Tibial nerve (tissue), 4 donors: ENCODE data around the gene SPOCK1. TPM values are rescaled to one million over a fixed set of nuclear protein-coding genes. Genes with fewer than 3 reads are reported as not detected.

ENCODE experiments used
- DNase-seq, 2 donors: peaks; one replicate each; pipeline ENCODE4 v3.0.0-alpha.2; 2019; ENCODE audit warnings: low spot score in 2 of 2
- H3K27ac ChIP-seq, 4 donors: fragments of 200-600 bp; sonication (generic) in 3 of 4; one replicate each; pipeline ENCODE4 v1.5.1; 2017 to 2019; ENCODE audit warnings: mild to moderate bottlenecking in 1 of 4
- H3K27me3 ChIP-seq, 2 donors: fragments of 200-600 bp; sonication (generic) in 1 of 2; one replicate each; pipeline versions ENCODE4 v1.5.1 to v1.6.0; 2017 to 2019
- H3K36me3 ChIP-seq, 3 donors: fragments of 200-600 bp; sonication (generic); one replicate each; pipeline ENCODE4 v1.5.1; 2018 to 2019
- H3K4me1 ChIP-seq, 4 donors: fragments of 200-600 bp; sonication (generic) in 3 of 4; one replicate each; pipeline ENCODE4 v1.5.1; 2017 to 2019
- H3K4me3 ChIP-seq, 4 donors: fragments of 200-600 bp; sonication (generic) in 3 of 4; one replicate each; pipeline ENCODE4 v1.5.1; 2017 to 2019; ENCODE audit warnings: mild to moderate bottlenecking in 1 of 4, moderate library complexity in 1 of 4
- H3K9me3 ChIP-seq, 4 donors: fragments of 200-600 bp; sonication (generic) in 3 of 4; one replicate each; pipeline ENCODE4 v1.5.1; 2017 to 2019
- CTCF ChIP-seq, 5 experiments: fragments of 200-600 bp in 3 of 5; fragments of 450-650 bp in 2 of 5; sonication (generic) in 3 of 5; IDR thresholded peaks; one replicate each; pipeline ENCODE4 v1.5.1; 2016 to 2019; ENCODE audit warnings: antibody characterized with exemption in 5 of 5, mild to moderate bottlenecking in 3 of 5, moderate library complexity in 2 of 5
- EP300 ChIP-seq, 2 donors: sonication (generic); formaldehyde crosslinking; IDR thresholded peaks; one replicate each; pipeline ENCODE4 v1.6.1; 2017; ENCODE audit warnings: antibody characterized with exemption in 2 of 2, mild to moderate bottlenecking in 1 of 2
- POLR2A ChIP-seq, 2 donors: fragments of 450-650 bp; IDR thresholded peaks; one replicate each; pipeline ENCODE4 v1.6.1; 2017; ENCODE audit warnings: antibody characterized with exemption in 2 of 2, mild to moderate bottlenecking in 2 of 2, moderate library complexity in 2 of 2
- WGBS, 2 donors: methylation state at CpG; one replicate each; pipeline ENCODE4 v1.1.5; 2018; 5-methylcytosine and 5-hydroxymethylcytosine counted together
- total RNA-seq, 4 donors: library from RNA; depleted of rRNA; stranded (reverse); fragments of >200 nt; gene quantifications; one replicate each; pipeline ENCODE4 v1.1.0, GENCODE V29; 2016

The SPOCK1 gene
- total RNA-seq, 4 donors from 2014 or later: 39.8 to 119 (median 73.1) TPM

GRCh38 chr5:137478043-137478442 lies 21.1 kb downstream of the SPOCK1 start:
- WGBS, 2 donors: 71 to 77% methylated on average over 3 of the region's 3 CpGs
- TF ChIP-seq POLR2A (IDR thresholded peaks at IDR 0.05) (no peak), EP300 (IDR thresholded peaks at IDR 0.05) (no peak), CTCF (IDR thresholded peaks at IDR 0.05) (no peak)
- no peaks in the 10 kb centered on the region for H3K27me3 ChIP-seq
- no peaks in the 10 kb centered on the region for H3K9me3 ChIP-seq
- no peaks in the 10 kb centered on the region for H3K36me3 ChIP-seq
- H3K4me3 ChIP-seq: no peak overlapping the region
- no peak overlapping the region for H3K27ac ChIP-seq
- no peak for DNase-seq
- H3K4me1 ChIP-seq: no peaks in the 10 kb centered on the region

- Histone ChIP-seq H3K36me3 (no peaks in the 10 kb centered on the region), H3K9me3 (no peaks in the 10 kb centered on the region), H3K27ac (no peak overlapping the region), H3K27me3 (no peaks in the 10 kb centered on the region), H3K4me3 (no peak overlapping the region), H3K4me1 (no peaks in the 10 kb centered on the region)
- no peak for DNase-seq
- WGBS, 2 donors: 88 to 92% methylated on average over 4 of the region's 4 CpGs
- no peak for TF ChIP-seq CTCF (IDR thresholded peaks at IDR 0.05)
- TF ChIP-seq EP300 (IDR thresholded peaks at IDR 0.05): no peak
- TF ChIP-seq POLR2A (IDR thresholded peaks at IDR 0.05): no peak
These were observed 28.3 kb downstream of the SPOCK1 start for GRCh38 chr5:137470921-137471220.

DNA sequence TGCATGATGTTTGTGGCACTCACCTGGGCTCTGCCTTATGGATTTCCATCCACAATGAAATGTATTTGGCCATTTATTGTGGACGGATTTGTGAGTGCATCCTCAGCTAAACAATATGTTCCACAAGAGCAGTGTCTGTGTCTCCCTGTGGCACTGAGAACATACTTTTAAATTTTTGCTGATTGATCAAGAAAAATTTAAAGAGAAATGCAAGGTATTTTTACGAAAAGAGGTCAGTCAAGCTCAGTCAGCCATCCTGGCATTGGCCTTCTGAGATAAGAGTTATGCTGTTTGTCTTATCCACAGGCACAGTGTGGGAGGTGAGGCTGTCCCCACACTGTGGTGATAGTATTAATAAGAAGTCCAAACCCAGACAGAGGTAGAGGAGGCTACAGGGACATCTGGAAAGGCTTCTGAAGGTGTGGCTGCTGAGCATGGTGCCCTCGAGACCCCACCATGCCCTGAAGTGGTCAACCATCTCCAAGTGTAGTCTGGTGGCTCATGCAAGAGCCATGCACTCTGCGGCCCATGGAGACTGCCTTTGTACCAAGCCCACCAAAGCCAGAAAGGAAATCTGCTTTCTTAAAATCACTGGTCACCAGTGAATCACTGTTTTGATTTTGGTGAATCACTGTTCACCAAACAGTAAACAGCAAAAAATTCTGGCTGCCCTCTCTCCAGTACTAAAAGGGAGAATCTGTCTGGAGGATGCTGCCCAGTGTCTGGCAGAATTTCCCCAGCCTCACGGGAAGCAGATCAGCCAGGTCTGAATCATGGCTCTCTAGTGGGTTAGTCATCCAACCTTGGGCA lies 28.8 kb downstream of the SPOCK1 start:
- H3K36me3 ChIP-seq: no peaks in the 10 kb centered on the region
- no peaks in the 10 kb centered on the region for H3K27me3 ChIP-seq
- WGBS, 2 donors: 78 to 85% methylated on average over 5 of the region's 5 CpGs
- no peak overlapping the region for H3K4me3 ChIP-seq
- peak in 1 of 2 donors; percentile 48 for DNase-seq
- H3K9me3 ChIP-seq: no peaks in the 10 kb centered on the region
- no peak for TF ChIP-seq CTCF (IDR thresholded peaks at IDR 0.05)
- TF ChIP-seq EP300 (IDR thresholded peaks at IDR 0.05): peak in 1 of 2 donors; percentile 41
- no peak overlapping the region for H3K27ac ChIP-seq
- H3K4me1 ChIP-seq: no peaks in the 10 kb centered on the region

GRCh38 chr5:137466889-137467288 lies 32.2 kb downstream of the SPOCK1 start:
- TF ChIP-seq EP300 (IDR thresholded peaks at IDR 0.05) (peak in 1 of 2 donors; percentile 24), CTCF (IDR thresholded peaks at IDR 0.05) (no peak)
- 39 to 58% methylated on average over 3 of the region's 3 CpGs for WGBS, 2 donors
- Histone ChIP-seq H3K4me1 (no peaks in the 10 kb centered on the region), H3K9me3 (no peaks in the 10 kb centered on the region), H3K27me3 (no peaks in the 10 kb centered on the region), H3K36me3 (no peaks in the 10 kb centered on the region), H3K4me3 (no peak overlapping the region), H3K27ac (no peak overlapping the region)
- peak in 1 of 2 donors; percentile 20 for DNase-seq

- no peaks in the 10 kb centered on the region for H3K9me3 ChIP-seq
- no peaks in the 10 kb centered on the region for H3K27me3 ChIP-seq
- WGBS, 2 donors: 57 to 59% methylated on average over 1 of the region's 1 CpG
- H3K4me3 ChIP-seq: no peak overlapping the region
- no peak for TF ChIP-seq CTCF (IDR thresholded peaks at IDR 0.05)
- TF ChIP-seq POLR2A (IDR thresholded peaks at IDR 0.05): no peak
- no peak for TF ChIP-seq EP300 (IDR thresholded peaks at IDR 0.05)
- no peak overlapping the region for H3K27ac ChIP-seq
- no peaks in the 10 kb centered on the region for H3K4me1 ChIP-seq
- no peaks in the 10 kb centered on the region for H3K36me3 ChIP-seq
- DNase-seq: no peak
These were observed 33.2 kb downstream of the SPOCK1 start for GRCh38 chr5:137465930-137466329.
